Kidney (tissue), 14 donors: ENCODE measurements around the gene FAM221B. TPM values are rescaled to one million over a fixed set of nuclear protein-coding genes. Genes with fewer than 3 reads are reported as not detected.

Source experiments
- DNase-seq, 5 donors: peaks; one replicate each; pipeline ENCODE4 v3.0.0-alpha.2; 2013 to 2020
- FAIRE-seq: peaks from 2 replicates; lab custom pipeline; 2012; peaks lifted over from hg19 to GRCh38; lab: Jason Lieb, UNC
- H3K27ac ChIP-seq, 2 donors: one replicate each; pipeline ENCODE4 v1.7.0; 2013; ENCODE audit warnings: low read depth in 2 of 2, low read length in 2 of 2, inconsistent platforms in 1 of 2
- H3K27me3 ChIP-seq: one replicate; pipeline ENCODE4 v1.7.1; 2013; ENCODE audit warnings: low read length, inconsistent platforms; ENCODE audit not compliant: control insufficient read depth, insufficient read depth
- H3K36me3 ChIP-seq, 3 donors: one replicate each; pipeline versions ENCODE4 v1.7.0 to v1.7.1; 2013; ENCODE audit warnings: low read length in 3 of 3, control low read depth in 1 of 3, inconsistent platforms in 1 of 3; ENCODE audit not compliant: insufficient read depth in 3 of 3, control insufficient read depth in 2 of 3
- H3K4me1 ChIP-seq, 3 donors: one replicate each; pipeline versions ENCODE4 v1.7.0 to v1.7.1; 2013; ENCODE audit warnings: low read length in 3 of 3, inconsistent platforms in 1 of 3, low read depth in 1 of 3; ENCODE audit not compliant: control insufficient read depth in 2 of 3, insufficient read depth in 2 of 3
- H3K4me3 ChIP-seq, 3 donors: one replicate each; pipeline versions ENCODE4 v1.7.0 to v1.8.1; 2013; ENCODE audit warnings: low read length in 3 of 3, control low read depth in 1 of 3, inconsistent platforms in 1 of 3
- H3K9ac ChIP-seq, 3 donors: one replicate each; pipeline versions ENCODE4 v1.7.0 to v1.7.1; 2013; ENCODE audit warnings: low read length in 3 of 3, control low read depth in 1 of 3, inconsistent platforms in 1 of 3
- H3K9me3 ChIP-seq, 3 donors: one replicate each; pipeline versions ENCODE4 v1.7.0 to v1.7.1; 2013; ENCODE audit warnings: low read length in 3 of 3, control low read depth in 1 of 3, inconsistent platforms in 1 of 3; ENCODE audit not compliant: control insufficient read depth in 2 of 3, insufficient read depth in 1 of 3
- CTCF ChIP-seq: IDR thresholded peaks from 3 replicates; pipeline ENCODE4 v1.5.1; 2012; ENCODE audit warnings: mild to moderate bottlenecking, moderate library complexity, borderline replicate concordance; ENCODE audit not compliant: insufficient read depth; ENCODE audit errors: extremely low read depth
- intact Hi-C: fragments of 100-400 bp; cut with DNase I; formaldehyde crosslinking; loops from one replicate; pipeline ENCODE4 v1.11.1; 2022
- polyA plus RNA-seq: library from polyadenylated mRNA; stranded (reverse); fragments of 350-450 nt; fragmentation: Illumina TruSeq; extraction: RNeasy Lipid Tissue Mini Kit (QIAGEN cat#74804); gene quantifications from one replicate; pipeline ENCODE4 v1.2.3, GENCODE V29; 2014; ENCODE audit warnings: low read depth, low replicate concordance; ENCODE audit not compliant: insufficient read depth
- total RNA-seq: library from RNA; stranded (reverse); fragmentation: NEBNext Ultra II Directional; extraction: Animal tissue kit (Norgen Biotek cat#: 25700); gene quantifications from one replicate; pipeline ENCODE4 v1.2.1, GENCODE V29; 2021
- donor health status: control.
- donor health status: control.
- donor health status: control.
- donor health status: control.
- donor health status: control.
- donor health status: DM: yes; HTN: yes; CAD: no.
- donor health status: Normal renal cell carcinoma (clear cell type).

FAM221B gene
- total and polyA plus RNA-seq, 2 donors from 2014 or later: not detected

- no peak overlapping the region for H3K27ac ChIP-seq
- H3K4me1 ChIP-seq: peaks cover 3 to 6% (median 3%) of the 10 kb centered on the region in 3 donors
- intact Hi-C loops: no loop called here
- no peak for FAIRE-seq
- H3K4me3 ChIP-seq: no peak overlapping the region
- H3K9me3 ChIP-seq: no peaks in the 10 kb centered on the region
- TF ChIP-seq CTCF: no peak
- DNase-seq: no peak
- H3K9ac ChIP-seq: no peak overlapping the region
- H3K36me3 ChIP-seq: peaks cover 2 to 4% (median 2%) of the 10 kb centered on the region in 3 donors
- H3K27me3 ChIP-seq: no peaks in the 10 kb centered on the region
These were observed 12.5 kb upstream of the FAM221B start for GRCh38 chr9:35840881-35841644.

- Histone ChIP-seq H3K27ac (no peak overlapping the region), H3K4me3 (no peak overlapping the region), H3K27me3 (no peaks in the 10 kb centered on the region), H3K36me3 (peaks cover 2 to 4% (median 2%) of the 10 kb centered on the region in 3 donors), H3K9me3 (no peaks in the 10 kb centered on the region), H3K4me1 (peaks cover 0 to 5% (median 4%) of the 10 kb centered on the region in 3 donors), H3K9ac (no peak overlapping the region)
- FAIRE-seq (no peak), DNase-seq (no peak)
- no peak for TF ChIP-seq CTCF
- intact Hi-C loops: no loop called here
These were observed 11.4 kb upstream of the FAM221B start for GRCh38 chr9:35839926-35840325.

- no peak for DNase-seq
- H3K27me3 ChIP-seq: no peaks in the 10 kb centered on the region
- peaks cover 0 to 19% (median 9%) of the 10 kb centered on the region in 3 donors for H3K4me1 ChIP-seq
- TF ChIP-seq CTCF: no peak
- FAIRE-seq: no peak
- intact Hi-C loops: no loop called here
- H3K4me3 ChIP-seq: no peak overlapping the region
- no peak overlapping the region for H3K27ac ChIP-seq
- H3K9me3 ChIP-seq: no peaks in the 10 kb centered on the region
- H3K36me3 ChIP-seq: no peaks in the 10 kb centered on the region
- H3K9ac ChIP-seq: no peak overlapping the region
These were observed 8.1 kb upstream of the FAM221B start for GRCh38 chr9:35836595-35836994.
